Measurements from ENCODE around the gene UBASH3B.

Gene UBASH3B

DNA sequence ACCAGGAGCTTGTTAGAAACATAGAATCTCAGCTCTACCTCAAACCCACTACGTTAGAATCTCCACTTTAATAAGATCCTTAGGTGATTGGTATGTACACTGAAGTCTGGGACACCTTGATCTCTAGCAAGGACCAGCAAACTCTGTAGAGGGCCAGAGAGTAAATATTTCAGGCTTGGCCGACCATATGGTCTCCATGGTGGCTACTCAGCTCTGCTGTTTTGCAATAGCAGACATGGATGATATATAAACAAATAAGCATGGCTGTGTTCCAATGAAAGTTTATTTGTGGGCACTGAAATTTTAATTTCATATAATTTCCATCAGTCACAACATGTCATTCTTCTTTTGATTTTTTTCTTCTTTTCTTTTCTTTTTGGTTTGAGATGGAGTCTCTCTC lies 23.9 kb downstream of the UBASH3B start:
- no peak for DNase-seq

DNA sequence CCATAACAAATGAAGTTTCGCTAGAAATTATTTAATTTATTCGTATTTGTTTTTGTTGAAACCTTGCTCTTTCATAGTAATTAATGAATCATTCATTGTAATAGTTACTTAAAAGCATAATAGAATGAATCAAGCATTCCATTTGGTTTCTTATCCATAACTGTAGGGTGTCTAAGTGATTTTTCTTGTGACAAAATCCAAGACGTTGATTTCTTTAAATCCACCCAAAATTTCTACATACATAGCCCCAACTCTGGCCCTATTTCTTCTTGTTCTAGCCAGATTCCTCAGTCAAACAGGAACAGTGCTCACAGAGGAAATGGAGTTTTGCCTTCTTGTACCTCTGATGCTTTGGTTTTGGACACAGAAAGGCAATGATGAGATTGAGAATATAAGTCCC lies 25.5 kb downstream of the UBASH3B start:
- no peak for DNase-seq

DNA sequence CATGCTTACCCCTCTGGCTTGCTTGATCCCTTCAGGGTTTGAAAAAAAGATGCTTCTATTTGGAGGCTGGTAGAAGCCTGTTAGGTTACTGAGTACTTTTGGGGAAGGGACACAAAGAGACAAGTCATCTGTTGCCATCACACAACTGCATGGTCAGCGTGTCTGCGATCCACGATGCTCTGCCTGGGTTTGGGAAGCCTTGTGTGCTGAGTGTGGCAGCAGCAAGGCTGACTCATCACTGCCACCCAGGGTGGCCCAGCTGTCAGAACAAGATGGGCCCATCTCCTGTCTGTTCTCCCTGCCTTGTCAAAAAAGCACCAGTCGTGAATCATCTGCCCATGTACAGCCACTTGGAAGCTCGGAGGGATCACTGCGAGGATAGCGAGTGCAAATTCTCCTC lies 26.2 kb downstream of the UBASH3B start:
- DNase-seq, result no peak

DNA sequence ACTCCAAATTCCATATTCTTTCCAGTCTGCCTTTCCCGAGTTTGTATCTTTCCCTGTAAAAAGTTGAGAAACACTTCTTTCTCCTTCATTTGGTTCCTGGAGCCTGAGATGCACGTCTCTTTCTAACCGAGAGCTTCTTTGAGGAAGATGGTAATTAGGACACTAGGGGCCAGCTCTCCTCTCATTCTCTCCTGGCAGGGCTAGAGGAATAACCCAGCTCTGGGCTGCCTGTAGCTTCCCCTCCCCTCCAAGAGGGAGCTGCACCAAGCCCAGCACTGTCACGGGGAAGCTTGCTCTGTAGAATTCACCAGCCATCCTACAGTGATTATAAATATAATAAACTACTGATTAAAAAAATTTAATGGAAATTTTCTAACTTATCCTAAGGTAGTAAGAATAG lies 26.9 kb downstream of the UBASH3B start:
- no peak for DNase-seq

DNA sequence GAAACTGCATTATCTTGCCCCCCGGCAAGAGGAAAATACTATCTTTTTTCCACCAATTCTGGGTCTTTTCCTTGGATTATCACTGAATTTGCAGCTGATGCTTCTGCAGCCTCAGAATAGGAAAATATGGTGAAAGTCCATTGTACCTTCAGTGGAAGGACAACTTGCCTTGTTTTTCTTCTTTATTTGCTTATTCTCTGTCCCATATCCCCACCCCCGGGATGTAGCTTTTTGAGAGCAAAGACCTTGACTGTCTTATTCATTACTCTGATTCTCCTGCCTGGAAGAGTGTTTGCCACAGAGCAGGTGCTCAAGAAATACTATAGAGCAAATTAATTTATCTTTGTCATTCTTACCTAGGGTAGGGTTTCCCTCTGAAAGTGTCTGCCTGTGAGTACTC lies 29.5 kb downstream of the UBASH3B start:
- no peak for DNase-seq

DNA sequence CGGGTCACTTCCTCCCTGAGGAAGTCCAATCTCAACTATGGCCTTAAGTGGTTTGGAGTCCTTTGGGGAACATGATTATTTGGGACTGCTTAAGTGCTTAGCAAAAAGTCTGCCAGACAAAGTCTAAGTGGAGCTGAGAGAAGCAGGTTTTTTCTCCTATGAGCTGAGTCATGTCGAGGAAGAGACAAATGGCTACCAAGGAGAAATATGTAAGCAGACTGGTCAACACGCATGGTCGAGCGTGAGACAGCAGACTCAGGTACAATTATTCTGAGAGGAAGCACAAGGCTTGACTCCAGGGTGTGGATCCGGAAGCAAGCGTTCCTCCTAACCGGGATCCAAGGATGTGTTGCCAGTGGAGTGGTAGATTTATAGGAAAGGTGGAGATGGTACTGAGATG lies 30.6 kb downstream of the UBASH3B start:
- DNase-seq, result no peak

DNA sequence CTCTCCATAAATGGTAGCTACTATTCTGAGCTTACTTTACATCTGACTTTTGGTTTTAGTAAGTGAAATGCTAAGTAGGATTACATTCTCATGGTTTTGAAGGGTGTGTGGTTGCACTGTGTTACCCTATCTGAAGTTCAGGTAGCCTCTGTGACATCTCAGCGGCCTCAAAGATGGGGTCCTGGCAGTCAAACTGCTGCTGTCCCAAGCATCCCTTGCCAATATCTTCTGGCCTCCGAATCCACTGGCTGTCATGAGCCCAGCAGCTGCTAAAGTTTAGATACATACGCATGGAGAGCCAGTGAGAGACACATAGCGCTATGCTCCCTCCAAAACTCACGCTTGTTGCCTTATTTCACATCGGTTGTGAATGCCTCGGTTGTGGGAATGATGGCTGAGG lies 34.9 kb downstream of the UBASH3B start:
- DNase-seq, result no peak

DNA sequence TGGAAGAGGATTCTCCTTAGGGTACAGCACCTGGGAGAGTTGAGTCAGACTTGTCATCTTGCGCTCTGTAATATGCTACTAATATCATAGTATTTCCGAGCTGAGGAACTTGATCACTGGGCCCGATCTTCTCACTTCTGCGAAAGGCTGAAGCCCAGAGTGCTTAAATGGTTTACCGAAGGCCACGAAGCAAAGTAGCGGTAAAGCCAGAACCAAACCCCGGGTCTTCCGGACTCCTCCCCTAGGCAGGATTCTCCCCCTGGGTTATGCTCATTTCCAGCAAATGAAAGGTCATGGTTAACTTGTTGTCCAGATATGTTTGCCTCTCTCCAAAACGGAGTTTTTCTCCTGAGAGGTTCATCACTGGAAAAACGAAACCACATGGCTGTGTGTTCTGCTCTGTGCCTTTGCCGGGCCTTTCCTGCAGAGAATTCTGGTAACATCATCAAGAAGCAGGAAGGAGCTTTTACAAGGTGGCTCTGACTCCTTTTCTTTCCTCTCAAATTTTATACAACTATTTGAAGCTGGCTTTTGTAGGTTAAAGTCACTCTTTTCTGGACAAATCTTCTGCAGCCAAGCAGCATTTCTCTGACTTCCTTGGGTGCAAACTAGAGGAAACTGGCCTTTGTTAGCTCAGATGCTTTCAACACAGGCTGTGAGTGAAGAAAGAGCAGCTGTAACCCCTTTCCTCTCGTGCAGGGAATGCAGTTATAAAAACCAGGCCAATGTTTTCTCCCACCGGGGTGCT lies 35.5 kb downstream of the UBASH3B start:
- no peak for DNase-seq

DNA sequence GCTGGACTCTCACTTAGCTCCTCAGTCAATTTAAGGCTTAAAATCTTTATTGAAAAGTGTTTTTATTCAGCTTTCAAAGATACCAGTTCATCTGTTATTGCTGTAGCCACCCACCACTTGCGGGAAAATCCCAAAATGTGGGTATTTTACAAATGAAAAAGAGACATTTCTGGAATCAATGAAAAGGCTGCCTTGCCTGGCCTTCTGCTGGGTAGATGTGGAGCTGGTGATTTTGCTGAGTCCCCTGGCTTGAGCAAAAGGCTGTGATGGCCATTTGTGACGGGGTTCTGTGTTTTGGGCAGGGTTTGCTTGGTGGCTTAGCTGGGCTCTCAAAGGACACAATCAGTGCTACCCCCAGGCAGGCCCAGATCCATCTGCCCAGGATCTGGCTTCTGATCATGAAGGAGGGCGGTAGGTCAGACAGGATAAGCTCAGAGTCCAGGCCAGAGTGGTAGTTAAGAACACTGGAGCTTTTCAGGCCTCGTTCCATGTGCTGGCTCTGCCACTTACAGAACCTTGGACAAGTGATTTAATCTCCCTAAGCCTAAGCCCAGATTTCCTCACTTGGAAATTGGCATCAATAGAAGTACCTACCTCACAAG lies 36.1 kb downstream of the UBASH3B start:
- DNase-seq, result no peak

DNA sequence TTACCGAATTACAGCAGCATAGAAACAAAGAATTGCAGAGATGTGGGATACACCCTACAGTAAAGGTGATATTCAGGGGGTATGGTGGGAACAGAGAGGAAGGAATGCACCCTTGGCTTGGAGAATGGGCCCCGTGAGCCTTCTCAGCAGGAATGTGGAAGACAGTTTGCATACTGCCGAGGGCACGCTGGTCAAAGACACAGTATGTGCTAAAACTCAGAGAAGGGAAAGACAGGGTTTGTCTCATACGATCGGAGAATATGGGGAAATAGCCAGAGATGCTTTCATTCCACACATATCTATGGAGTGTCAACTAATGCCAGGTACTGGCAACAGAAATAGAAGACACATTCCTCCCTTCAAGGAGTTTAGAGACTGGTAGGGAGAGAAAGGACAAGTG lies 36.9 kb downstream of the UBASH3B start:
- DNase-seq, result no peak

DNA sequence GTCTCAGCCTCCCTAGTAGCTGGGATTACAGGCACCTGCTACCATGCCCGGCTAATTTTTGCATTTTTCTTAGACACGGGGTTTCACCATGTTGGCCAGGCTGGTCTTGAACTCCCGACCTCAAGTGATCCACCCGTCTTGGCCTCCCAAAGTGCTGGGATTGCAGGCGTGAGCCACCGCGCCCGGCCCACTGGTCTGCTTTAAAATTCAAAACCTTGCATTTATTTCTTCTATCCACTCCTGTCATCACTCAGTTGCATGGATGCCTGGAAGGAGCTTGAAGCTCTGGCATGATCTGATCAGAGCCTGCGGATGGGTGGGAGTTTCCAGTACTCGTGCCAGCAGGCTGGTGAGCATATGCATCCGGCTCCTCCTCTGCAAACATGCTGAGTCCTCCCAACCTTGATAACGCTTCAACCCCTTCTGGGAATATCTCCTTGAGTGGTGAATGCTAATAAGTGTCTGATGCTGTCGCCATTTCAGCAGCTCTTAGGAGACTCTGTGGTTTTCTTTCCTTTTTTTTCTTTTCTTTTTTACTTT lies 39.6 kb downstream of the UBASH3B start:
- DNase-seq, result no peak

DNA sequence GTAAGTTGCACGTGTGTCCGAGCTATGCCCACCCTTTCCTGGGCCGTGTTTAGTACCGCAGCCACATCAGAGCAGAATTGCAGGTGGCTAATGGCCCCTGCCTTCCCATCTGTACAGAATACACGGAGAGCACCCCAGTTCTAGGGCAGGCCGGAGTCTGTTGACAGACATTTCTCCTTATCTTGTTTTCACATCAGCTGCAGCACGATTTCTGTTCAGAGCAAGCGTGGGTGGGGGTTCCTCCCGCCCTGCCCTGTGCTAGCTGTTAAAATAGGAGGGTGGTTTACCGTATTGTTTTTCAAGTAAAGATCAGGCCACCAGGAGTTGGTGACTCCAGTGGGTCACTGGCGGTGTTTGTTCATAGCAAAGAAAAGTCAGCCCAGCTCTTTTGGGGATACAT lies 41.1 kb downstream of the UBASH3B start:
- no peak for DNase-seq

DNA sequence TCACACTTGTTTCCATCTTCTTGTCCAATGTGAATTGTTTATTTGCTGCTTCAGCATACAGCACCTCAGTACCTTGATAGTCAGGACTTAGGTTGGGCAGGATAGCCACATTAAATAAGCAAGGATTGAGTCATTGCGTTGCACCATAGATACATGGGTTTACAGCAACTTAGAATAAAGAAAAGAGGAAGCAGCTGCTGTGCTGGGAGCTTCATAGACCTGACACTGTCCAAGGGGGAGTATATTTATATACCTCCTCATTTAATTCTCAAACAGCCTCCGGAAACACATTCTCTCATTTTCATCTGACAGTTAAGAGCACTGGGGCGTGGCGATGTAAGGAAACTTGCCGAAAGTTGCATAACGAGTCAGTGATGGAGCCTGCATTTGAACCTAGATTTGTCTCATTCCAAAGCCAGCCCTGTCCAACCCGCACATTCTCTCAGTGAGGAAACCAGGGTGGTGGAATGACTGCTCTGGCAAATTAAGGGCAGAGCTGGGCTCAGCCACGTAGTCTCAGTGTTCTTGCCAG lies 42.2 kb downstream of the UBASH3B start:
- DNase-seq, result no peak

DNA sequence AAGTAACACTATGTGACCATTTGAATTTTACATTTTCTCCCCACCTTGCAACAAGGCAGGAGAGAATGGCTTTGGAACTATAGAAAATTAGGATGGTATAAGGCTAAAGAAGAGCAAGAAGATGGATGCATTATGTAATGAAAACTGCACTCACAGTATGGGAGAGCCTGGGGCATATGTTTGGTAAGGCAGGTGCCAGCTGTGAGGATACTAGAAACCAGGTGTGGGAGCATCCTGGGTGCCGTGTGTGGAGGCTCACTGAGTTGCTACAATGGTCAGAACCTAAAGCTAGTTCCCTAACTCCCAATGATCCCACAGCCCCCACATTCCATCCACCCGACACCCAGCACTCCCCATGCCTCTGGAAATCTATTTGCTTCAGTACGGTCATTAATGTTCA lies 42.9 kb downstream of the UBASH3B start:
- DNase-seq, result no peak

DNA sequence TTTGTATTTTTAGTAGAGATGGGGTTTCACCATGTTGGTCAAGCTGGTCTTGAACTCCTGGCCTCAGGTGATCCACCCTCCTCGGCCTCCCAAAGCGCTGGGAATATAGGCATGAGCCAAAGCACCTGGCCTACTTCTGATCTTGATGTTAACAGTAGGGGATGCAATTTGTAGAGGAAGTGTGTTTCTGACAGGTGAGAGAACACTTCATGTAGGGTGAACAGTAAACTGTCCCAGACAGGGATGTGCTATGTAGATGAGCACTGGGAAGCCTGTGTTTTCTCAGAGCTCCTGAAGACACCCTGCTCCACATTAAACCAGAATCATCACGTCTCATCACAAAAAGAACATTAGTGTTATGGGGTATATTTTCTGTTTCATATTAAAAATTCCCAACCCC lies 45.1 kb downstream of the UBASH3B start:
- DNase-seq, result no peak

DNA sequence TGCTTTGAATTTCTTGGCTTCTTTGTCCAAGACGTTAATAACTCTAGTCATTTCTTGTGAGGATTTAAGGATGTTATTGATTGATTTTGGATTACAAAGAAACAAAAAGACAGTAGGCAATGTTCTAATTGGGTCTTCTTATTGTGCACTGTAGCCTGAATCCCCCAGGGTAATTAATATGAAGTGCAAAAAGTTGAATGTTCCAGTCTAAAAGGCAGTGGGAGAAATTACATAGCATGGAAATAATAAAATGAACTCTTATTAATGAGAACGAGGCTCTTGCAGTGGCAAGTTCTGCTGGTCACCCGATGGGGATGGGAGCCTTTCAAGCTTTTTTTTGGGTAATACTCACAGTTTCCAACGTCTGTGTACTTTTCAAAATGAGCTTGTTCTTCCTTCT lies 45.6 kb downstream of the UBASH3B start:
- DNase-seq, result no peak

DNA sequence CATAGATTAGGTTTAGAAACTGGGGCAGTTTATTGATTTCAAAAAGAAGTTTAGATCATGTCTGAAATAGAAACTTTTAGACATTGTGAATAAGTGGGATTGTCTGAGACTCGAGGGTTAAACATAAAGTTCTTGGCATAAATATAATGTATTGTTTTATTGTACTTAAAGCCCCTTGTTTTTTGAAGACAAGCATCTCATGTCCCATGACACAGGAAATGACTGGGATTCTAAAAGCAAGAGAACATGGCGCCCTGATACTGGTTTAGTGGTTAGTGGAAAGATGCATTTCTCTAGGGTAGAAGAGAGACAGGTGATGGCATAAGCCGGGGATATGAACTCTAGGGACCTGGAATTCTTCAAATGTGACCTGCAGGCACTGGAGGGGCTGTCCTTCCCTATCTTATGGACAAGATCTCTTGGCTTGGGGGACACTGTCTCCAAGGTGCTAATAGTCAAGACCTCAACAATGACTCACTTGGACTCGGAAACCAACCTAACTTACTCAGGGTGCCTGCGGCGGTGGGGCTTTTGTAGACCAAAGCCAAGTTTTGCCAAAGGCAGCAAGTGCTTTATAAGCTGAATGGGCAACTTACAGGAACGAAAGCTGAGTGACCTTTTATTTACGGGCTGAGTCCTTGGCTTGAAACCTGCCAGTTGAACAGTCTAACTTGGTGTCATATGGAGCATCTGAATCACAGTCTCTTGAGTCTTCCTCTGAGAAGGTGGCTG lies 48.2 kb downstream of the UBASH3B start:
- no peak for DNase-seq

DNA sequence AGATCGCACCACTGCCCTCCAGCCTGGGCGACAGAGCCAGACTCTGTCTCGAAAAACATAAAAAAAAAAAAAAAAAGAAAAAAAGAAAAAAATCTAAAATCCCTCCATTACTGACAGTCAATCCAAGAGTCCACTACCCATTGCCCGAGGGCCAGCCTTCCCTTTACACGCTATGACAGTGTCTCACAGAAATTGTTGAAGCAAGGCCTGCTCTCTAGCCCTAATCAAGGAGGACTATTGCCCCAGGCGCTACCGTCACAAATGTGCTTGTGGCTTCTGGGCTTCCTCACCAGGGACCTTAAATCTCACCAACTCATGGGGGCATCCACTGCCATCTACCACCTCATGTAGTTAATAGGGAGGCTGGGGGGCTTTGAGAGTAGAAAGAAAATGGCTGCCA lies 49.9 kb downstream of the UBASH3B start:
- no peak for DNase-seq

DNA sequence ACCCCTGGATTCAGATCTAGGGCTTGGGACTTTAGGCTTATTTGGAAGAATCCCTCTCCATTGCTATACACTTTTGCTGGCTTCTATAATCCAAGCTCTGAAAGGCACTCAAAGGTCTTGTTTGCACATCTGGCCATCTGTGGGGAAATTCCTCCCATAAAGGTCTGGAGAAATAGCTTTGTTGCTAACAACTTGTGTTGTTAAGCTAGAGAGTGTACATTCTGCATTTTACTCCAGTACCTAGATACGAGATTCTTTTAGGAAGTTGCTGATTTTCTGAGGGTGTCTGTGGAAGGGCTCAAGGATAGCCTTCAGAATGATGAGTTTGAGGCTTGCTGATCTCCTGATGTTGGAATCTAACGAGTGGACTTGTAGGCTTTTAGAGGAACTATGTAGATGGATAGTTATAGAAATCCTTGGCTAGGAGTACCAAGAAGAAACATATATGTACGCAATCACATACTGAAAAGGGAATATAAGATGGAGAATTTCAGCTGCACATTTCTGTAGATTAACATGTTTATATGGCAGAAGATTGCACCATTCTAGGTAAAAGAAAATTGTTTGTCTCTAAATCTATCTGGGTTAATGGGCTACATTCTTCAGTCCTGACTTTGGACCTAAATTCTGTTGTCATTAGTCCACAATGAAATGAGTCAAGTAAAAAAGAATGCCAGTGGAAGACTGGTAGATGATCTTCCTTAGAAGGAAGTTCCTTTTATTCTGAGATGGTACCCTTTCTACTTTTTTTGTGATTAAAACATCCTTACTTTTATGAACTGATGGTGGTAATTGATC lies 51.0 kb downstream of the UBASH3B start:
- no peak for DNase-seq

DNA sequence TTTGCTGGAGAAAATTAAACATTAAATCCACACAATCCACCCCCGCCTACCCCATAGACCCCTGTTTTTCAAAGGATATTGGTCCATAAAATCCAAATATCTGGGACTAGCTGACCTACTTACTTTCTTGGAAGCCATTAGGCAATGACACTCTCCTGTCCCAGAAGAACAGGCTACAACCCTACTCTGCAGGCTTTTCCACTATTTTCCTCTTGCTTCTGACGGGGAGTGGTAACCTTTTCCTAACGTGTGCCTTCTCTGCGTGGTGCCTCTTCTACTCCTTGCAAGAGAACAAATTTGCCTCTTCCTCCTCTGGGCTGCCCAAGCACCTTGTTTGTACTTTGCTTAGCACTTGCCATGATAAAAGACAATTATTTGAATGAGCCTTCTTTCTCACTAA lies 51.6 kb downstream of the UBASH3B start:
- no peak for DNase-seq

DNA sequence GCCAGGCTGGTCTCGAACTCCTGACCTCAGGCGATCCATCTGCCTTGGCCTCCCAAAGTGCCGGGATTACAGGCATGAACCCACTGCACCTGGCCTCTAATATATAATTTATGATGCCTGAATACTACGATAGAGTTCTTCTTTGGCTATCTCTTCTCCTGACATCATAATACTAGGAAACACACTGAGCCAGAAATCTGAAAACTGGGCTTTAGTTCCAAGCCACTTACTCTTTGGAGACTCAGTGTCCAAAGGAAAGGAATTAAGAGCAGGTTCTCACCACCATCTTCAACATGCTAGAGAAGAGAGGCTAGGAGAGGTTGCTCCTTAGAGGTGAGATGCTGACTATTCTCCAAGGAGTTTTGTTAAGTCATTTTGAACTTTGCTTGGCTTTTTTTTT lies 52.4 kb downstream of the UBASH3B start:
- DNase-seq, result no peak

DNA sequence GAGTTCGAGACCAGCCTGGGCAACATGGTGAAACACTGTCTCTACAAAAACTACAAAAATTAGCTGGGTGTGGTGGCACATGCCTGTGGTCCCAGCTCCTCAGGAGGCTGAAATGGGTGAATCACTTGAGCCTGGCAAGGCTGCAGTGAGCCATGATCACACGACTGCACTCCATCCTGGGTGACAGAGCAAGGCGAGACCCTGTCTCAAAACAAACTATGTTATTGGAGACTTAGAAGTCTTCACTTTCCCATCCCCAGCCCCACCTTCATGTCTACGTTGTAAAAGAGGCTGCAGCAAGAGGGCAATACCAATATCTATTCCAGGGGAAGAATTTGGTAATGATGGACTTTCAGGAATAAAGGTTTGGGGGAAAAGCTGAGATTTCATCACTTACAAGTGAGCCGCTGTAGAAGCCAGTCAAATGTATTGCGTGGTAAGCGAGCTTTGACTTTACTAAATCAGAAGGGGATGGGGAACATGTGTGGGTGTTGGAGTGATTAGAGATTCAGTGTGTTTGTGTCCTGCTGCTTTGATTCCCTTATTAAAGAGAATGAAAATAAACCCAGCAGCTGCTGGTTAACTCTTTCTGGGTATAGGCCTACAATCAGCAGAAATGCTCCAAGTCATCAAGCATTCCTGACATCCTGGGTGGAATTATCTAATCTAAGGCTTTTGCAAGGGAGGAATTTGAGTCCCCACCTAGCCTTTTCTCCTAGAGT lies 53.7 kb downstream of the UBASH3B start:
- peak; percentile 14 for DNase-seq

All from T1000 (cell line).